ENCODE data around the gene SH3GLB2.

DNA sequence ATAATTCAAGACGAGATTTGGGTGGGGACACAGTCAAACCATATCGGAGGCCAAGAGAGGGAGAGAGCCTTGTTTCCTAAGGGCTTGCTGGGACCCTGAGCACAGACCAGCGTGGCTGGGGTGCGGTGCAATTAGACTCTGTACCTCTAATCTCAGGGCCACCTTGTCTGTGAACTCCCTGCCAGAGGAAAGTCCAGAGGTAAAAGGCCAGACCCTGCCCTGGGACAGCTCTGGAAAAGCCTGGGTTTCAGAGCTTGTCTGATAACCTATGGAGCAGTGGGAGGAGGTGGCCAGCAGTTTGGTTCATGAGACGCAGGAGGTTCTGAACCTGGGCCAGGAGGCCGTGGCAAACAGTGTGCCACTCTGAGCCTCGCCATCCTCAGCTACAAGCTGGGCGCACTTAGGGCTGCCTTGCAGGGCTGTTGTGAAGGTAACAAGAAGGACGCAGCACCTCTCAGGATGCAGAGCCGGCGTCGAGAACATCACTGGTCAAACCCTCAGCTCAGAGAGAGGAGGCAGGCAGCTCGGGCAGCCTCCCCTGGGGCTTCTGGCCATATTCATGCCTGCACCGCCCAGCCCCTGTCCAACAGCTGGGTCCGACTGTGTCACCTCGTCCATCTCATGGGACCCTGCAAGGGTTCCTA lies 48.0 kb upstream of the SH3GLB2 start:
- TF ChIP-seq, protein P1, sequence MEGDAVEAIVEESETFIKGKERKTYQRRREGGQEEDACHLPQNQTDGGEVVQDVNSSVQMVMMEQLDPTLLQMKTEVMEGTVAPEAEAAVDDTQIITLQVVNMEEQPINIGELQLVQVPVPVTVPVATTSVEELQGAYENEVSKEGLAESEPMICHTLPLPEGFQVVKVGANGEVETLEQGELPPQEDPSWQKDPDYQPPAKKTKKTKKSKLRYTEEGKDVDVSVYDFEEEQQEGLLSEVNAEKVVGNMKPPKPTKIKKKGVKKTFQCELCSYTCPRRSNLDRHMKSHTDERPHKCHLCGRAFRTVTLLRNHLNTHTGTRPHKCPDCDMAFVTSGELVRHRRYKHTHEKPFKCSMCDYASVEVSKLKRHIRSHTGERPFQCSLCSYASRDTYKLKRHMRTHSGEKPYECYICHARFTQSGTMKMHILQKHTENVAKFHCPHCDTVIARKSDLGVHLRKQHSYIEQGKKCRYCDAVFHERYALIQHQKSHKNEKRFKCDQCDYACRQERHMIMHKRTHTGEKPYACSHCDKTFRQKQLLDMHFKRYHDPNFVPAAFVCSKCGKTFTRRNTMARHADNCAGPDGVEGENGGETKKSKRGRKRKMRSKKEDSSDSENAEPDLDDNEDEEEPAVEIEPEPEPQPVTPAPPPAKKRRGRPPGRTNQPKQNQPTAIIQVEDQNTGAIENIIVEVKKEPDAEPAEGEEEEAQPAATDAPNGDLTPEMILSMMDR (IDR thresholded peaks at IDR 0.05; ENCODE audit: insufficient read depth, low read length) = no peak
- TF ChIP-seq SPI1 (IDR thresholded peaks at IDR 0.05; ENCODE audit: borderline replicate concordance, low read depth) (no peak), GABPA (IDR thresholded peaks at IDR 0.05; ENCODE audit: low read depth) (no peak), POLR2AphosphoS5 (IDR thresholded peaks at IDR 0.05; ENCODE audit: low read depth) (no peak)

All from HL-60 (cell line).